Stimulated activated CD4-positive, alpha-beta T cell treated with anti-CD3 and anti-CD28 coated beads, Interleukin-1b, Interleukin-23, amount 100 ng/mL, for 1 hour (primary cell): ENCODE data around the gene SLC28A1.

Experiments used
- DNase-seq, 2 donors: peaks; one replicate each; pipeline ENCODE4 v3.0.0-alpha.2; 2020; ENCODE audit warnings: low read depth in 2 of 2

The SLC28A1 gene

GRCh38 chr15:84886211-84886983 is 1.9 kb downstream of the SLC28A1 start:
- DNase-seq: no peak

DNA sequence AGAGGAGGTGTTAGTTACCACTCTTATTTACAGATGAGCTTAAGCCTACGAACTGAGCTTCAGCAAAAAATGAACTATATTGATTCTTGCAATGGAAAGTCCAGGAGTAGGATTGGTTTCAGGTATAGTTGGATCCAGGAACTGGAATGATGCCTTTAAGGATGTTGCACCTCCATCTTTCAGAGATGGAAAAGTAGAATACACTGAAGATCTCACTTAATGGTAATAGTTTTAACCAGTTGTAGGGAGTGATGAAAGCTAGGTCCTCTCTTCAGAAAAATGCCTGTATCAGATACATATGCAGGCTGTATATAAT is 2.5 kb downstream of the SLC28A1 start:
- DNase-seq: no peak

DNA sequence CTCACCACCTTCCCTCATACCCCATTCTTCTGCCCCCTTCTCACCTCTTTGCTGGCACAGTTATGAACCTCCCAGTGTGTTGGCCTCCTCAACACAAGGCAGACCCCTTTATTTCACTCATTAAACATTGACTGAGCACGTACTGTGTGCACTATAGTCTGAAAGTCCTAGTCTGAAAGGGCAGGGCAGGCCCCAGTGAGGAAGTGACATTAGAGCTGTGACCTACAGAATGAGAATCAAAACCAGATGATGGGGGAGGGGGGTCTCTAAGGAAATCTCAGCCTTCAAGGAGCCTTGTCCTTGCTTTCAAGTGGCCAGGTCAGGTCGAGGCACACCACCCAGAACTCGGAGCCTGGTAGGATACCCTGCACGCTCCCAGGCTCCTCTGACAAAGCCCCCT is 3.5 kb downstream of the SLC28A1 start:
- DNase-seq: no peak

GRCh38 chr15:84888639-84889038 is 4.2 kb downstream of the SLC28A1 start:
- no peak for DNase-seq

- DNase-seq: no peak
Measured at GRCh38 chr15:84889313-84889990, 5.0 kb downstream of the SLC28A1 start.

GRCh38 chr15:84889991-84890669 is 5.7 kb downstream of the SLC28A1 start:
- DNase-seq: no peak

DNA sequence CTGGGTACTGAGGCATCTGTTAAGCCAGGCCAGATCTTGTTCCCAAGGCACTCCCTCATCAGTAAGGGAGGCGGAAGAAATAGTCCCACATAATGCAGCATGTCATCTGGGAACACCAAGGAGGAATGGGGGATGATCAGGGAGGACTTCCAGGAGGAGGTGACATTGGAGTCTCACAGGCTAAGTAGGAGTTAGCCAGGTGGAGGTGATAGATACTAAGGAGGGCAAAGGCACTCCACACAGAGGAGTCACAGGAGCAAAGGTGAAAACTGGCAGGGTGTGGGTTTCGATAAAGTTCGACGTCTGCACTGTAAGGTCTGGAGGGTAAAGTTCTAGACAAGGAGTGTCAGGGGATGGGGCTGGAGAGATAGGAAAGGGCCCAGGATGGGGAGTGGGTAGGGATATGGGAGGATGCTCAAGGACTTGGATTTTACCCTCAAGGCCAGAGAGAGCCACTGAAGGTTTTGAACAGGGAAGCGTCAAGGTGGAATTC is 6.3 kb downstream of the SLC28A1 start:
- DNase-seq: no peak

- DNase-seq: no peak
Measured at GRCh38 chr15:84891339-84891738, 6.9 kb downstream of the SLC28A1 start.

DNA sequence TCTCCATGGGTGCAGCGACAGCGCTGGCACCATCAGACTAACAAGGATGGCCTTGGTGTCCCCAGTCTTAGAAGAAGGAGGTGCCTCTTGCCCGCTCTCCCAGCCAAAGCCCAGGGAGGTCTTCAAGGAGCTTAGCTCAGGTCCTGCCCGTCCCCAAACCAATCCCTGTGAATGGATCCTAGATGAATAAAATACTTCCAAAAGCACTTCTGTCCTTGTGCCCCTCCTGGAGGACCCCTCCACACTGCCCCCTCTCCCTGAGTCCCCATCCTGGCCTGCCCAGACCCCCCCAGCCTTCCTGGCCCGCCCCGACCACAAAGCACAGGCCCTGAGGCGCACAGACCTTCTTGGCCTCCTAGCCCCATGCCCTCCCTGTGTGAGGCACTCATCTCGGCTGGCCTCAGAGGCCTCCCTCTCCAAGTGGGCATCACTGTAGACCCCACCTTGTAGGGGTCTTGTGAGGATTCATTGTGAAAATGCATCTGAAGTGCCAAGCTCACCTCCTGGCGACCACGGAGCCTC is 8.4 kb downstream of the SLC28A1 start:
- DNase-seq: no peak

DNA sequence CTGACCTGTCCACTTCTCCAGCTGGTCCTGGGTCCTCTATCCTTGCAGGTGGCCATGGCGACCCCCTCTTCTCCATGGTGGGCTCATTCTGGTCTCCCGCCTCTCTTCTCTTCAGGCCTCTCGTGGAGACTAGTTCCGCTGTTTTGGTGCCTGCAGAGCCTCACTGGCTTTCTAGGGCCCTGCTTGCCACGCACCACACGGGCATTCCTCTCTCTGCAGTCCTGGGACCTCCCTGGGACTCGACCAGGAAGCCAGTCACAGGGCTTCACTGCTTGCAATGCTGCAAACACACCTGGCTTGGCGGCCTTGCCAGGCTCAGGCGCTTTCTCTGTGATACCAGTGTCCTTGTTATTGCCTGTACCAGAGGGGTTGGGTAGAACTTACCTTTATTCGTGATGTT is 9.1 kb downstream of the SLC28A1 start:
- DNase-seq: no peak

- DNase-seq: no peak
Measured at GRCh38 chr15:84894736-84895425, 10.4 kb downstream of the SLC28A1 start.

- DNase-seq: no peak
Measured at GRCh38 chr15:84898761-84899160, 14.3 kb downstream of the SLC28A1 start.

GRCh38 chr15:84899750-84900149 is 15.3 kb downstream of the SLC28A1 start:
- DNase-seq: no peak

DNA sequence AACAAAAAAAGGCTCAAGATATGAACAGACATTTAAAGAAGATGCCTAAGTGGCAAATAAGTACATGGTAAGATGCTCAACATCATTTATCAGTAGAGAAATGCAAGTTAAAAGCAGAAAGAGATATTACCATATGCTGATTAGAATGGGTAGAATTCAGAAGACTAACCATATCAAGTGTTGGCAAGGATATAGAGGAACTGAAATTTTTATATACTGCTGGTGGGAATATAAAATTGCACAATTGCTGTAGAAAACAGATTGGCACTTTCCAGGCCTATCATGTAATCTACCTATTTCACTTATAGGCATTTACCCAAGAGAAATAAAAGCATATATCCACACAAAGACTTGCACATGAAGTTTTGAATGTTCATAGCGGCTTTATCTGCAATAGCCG is 17.1 kb downstream of the SLC28A1 start:
- DNase-seq: no peak

DNA sequence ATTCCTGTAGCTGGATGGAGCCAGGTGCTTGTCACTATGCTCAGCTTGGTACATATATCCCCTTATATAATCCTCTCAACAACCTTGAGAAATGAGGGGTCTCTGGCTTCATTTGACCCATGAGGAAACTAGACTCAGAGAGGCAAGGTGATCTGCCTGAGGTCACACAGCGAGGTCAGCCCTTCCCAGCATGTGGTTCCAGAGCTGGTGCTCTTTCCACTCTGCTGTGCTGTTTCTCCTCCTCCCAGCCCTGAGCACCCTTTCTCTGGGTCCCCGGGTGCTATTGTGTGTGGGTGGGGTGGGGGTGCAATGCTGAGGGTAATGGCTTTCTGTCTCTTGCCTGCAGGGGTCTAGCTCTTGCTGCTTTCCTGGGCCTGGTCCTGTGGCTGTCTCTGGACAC is 19.3 kb downstream of the SLC28A1 start:
- no peak for DNase-seq

- DNase-seq: no peak
Measured at GRCh38 chr15:84904419-84904818, 20.0 kb downstream of the SLC28A1 start.

GRCh38 chr15:84905016-84905916 is 20.8 kb downstream of the SLC28A1 start:
- no peak for DNase-seq

DNA sequence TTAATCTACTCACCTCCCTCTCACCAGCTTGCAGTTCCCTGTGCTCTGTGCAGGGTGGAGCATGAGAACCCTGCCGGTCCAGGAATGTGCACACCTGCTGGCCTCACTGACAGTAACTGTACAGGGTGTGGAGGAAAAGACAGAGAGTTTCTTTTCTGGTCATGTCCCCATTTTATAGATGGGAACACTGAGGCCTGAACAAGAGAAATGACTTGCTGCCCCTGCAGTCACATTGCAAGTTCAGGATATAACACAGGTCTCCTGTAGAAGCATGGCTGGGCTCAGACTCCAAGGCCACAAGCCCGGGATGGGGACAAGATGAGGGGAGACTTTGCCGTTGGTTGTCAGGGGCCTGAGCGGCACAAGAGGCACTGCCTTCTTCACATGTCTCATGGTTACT is 23.3 kb downstream of the SLC28A1 start:
- no peak for DNase-seq

DNA sequence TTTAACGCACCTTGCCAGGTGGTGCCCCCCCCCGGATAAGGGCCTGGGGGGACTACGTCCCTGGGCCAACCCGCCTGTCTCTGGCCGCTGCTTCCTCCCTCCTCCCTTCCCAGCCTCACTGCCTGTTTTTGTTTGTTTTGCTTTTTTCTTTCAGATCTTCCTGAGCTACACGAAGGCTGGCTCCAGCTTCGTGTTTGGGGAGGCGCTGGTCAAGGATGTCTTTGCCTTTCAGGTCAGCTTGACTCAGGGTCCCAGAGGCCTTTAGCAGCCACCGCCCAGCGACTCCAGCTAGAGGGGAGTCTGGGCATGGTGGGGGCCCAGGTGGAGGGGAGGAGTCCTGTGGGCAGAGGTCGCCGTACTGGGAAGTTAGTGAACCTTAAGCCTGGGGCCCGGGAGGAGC is 24.1 kb downstream of the SLC28A1 start:
- DNase-seq: no peak

DNA sequence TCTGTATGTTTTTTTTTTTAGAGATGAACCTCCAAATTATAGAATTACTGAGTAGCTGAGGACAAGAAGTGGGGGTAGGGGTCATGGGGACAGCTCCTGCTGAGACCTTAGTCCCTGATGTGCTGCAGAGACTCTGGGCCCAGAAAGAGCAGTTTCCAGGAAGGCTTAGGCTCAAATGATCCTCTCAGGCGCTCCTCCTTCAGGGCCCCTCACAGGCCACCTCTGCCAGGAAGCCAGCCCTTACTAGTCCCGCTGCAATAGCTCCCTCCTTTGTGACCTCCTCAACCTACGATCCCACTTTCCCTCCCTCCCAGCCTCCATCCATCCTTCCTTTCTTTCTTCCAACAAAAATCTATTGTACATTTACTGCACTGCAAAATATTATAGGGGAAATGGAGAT is 24.6 kb downstream of the SLC28A1 start:
- no peak for DNase-seq

DNA sequence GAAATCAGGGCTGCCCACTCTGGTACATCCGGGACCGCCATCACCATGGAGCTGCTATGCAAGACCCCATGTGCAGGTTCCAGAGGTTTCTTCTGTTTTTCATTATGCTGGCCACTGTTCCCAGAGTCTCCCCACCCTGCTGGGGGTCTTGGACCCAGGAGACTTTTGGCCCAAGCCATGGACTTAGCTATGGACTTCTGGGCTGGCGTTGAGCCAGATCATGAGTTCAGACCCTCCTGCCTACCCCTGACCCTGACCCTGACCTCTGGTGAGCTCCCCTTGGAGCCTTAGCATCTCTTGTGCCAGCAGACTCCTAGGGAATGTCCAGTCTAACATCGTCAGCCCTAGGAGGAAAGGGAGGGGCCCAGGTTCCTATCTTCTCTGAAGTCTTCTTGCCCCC is 25.3 kb downstream of the SLC28A1 start:
- DNase-seq: no peak
